ENCODE results near the gene PCDHA13. TPM values are rescaled to one million over a fixed set of nuclear protein-coding genes. Genes with fewer than 3 reads are reported as not detected.

PCDHA13 gene
- total RNA-seq, 4 donors from 2014 or later, result 0.27 to 3.3 TPM; not detected in 2

GRCh38 chr5:140857177-140857986 is 24.5 kb upstream of the PCDHA13 start:
- no peaks in the 10 kb centered on the region for H3K4me1 ChIP-seq
- H3K4me3 ChIP-seq, result no peak overlapping the region
- H3K27me3 ChIP-seq, result no peaks in the 10 kb centered on the region
- DNase-seq, result no peak
- TF ChIP-seq CTCF (IDR thresholded peaks at IDR 0.05), result no peak
- no peak for TF ChIP-seq POLR2A (IDR thresholded peaks at IDR 0.05)
- no peak overlapping the region for H3K27ac ChIP-seq
- H3K36me3 ChIP-seq, result no peaks in the 10 kb centered on the region
- peaks cover 0 to 32% (median 3%) of the 10 kb centered on the region in 4 donors for H3K9me3 ChIP-seq

- Histone ChIP-seq H3K27ac (no peak overlapping the region), H3K4me3 (no peak overlapping the region), H3K9me3 (peaks cover 0 to 34% (median 3%) of the 10 kb centered on the region in 4 donors), H3K4me1 (no peaks in the 10 kb centered on the region), H3K36me3 (no peaks in the 10 kb centered on the region), H3K27me3 (no peaks in the 10 kb centered on the region)
- TF ChIP-seq POLR2A (IDR thresholded peaks at IDR 0.05), result no peak
- no peak for TF ChIP-seq CTCF (IDR thresholded peaks at IDR 0.05)
- DNase-seq, result no peak
Measured at GRCh38 chr5:140857987-140858240, 24.0 kb upstream of the PCDHA13 start.

- no peak for DNase-seq
Measured at GRCh38 chr5:140862441-140863295, 19.3 kb upstream of the PCDHA13 start.

GRCh38 chr5:140868721-140869554 is 13.0 kb upstream of the PCDHA13 start, which contains the start of gene PCDHA11:
Gene PCDHA11, plus strand, starts transcription at chr5:140868957. Its CDS starts 147 bp downstream, at chr5:140869104.
- H3K9me3 ChIP-seq, result peaks cover 0 to 20% (median 3%) of the 10 kb centered on the region in 4 donors
- DNase-seq, result no peak
- H3K27ac ChIP-seq, result no peak within 1 kb of the TSS
- H3K4me1 ChIP-seq, result no peaks in the 10 kb centered on the region
- no peaks in the 10 kb centered on the region for H3K36me3 ChIP-seq
- no peaks in the 10 kb centered on the region for H3K27me3 ChIP-seq
- no peak for TF ChIP-seq POLR2A (IDR thresholded peaks at IDR 0.05)
- TF ChIP-seq CTCF (IDR thresholded peaks at IDR 0.05), result no peak
- no peak within 1 kb of the TSS for H3K4me3 ChIP-seq

More at GRCh38 chr5:140862441-140863295, 19.3 kb upstream of the PCDHA13 start:
- TF ChIP-seq POLR2A (IDR thresholded peaks at IDR 0.05), result no peak
- no peak for TF ChIP-seq CTCF (IDR thresholded peaks at IDR 0.05)
- Histone ChIP-seq H3K4me1 (no peaks in the 10 kb centered on the region), H3K4me3 (no peak overlapping the region), H3K27ac (no peak overlapping the region), H3K27me3 (no peaks in the 10 kb centered on the region), H3K9me3 (peaks cover 0 to 20% (median under 1%) of the 10 kb centered on the region in 4 donors), H3K36me3 (no peaks in the 10 kb centered on the region)

GRCh38 chr5:140869555-140869886 is 12.4 kb upstream of the PCDHA13 start:
- Histone ChIP-seq H3K27ac (no peak overlapping the region), H3K27me3 (no peaks in the 10 kb centered on the region), H3K9me3 (peaks cover 0 to 20% (median 3%) of the 10 kb centered on the region in 4 donors), H3K4me1 (no peaks in the 10 kb centered on the region), H3K4me3 (no peak overlapping the region), H3K36me3 (no peaks in the 10 kb centered on the region)
- TF ChIP-seq CTCF (IDR thresholded peaks at IDR 0.05) (no peak), POLR2A (IDR thresholded peaks at IDR 0.05) (no peak)
- no peak for DNase-seq
